ENCODE results near the gene NOL4L. TPM values are rescaled to one million over a fixed set of nuclear protein-coding genes. Genes with fewer than 3 reads are reported as not detected.
A peak's percentile ranks its signal among the peaks of the same experiment; 100 is the strongest.

Gene NOL4L
- total RNA-seq, 6 experiments from 2014 or later = 12.0 to 16.3 (median 13.2) TPM

- no peak for TF ChIP-seq CTCF (IDR thresholded peaks at IDR 0.05)
- no peak for DNase-seq
- peaks cover 2% of the 10 kb centered on the region for H3K27me3 Mint-ChIP-seq (ENCODE audit: insufficient read depth)
- no peak overlapping the region for H3K4me3 Mint-ChIP-seq
- peaks cover 57% of the 10 kb centered on the region for H3K4me1 Mint-ChIP-seq (ENCODE audit: low read depth)
- peak overlapping the region; percentile 96 for H3K27ac Mint-ChIP-seq
- H3K9me3 Mint-ChIP-seq = no peaks in the 10 kb centered on the region
- 0 out of 2 replicates have a peak, but pooled peaks cover 4% of the 10 kb centered on the region for H3K36me3 Mint-ChIP-seq (ENCODE audit: low read depth)
These were observed 108.2 kb downstream of the NOL4L start for GRCh38 chr20:32476684-32477593.

GRCh38 chr20:32474967-32475811 lies 109.9 kb downstream of the NOL4L start:
- no peaks in the 10 kb centered on the region for H3K9me3 Mint-ChIP-seq
- peaks cover 2% of the 10 kb centered on the region for H3K27me3 Mint-ChIP-seq (ENCODE audit: insufficient read depth)
- peak; percentile 91 for DNase-seq
- H3K4me1 Mint-ChIP-seq (ENCODE audit: low read depth) = peaks cover 53% of the 10 kb centered on the region
- H3K27ac Mint-ChIP-seq = peak overlapping the region; percentile 96
- TF ChIP-seq CTCF (IDR thresholded peaks at IDR 0.05) = no peak
- H3K4me3 Mint-ChIP-seq = peak overlapping the region; percentile 87
- peaks cover 11% of the 10 kb centered on the region; the same call in 1 of the 2 replicates for H3K36me3 Mint-ChIP-seq (ENCODE audit: low read depth)

- H3K27ac Mint-ChIP-seq = peak overlapping the region; percentile 96
- DNase-seq = no peak
- H3K36me3 Mint-ChIP-seq (ENCODE audit: low read depth) = peaks cover 11% of the 10 kb centered on the region; the same call in 1 of the 2 replicates
- H3K4me3 Mint-ChIP-seq = peak overlapping the region; percentile 87
- peaks cover 52% of the 10 kb centered on the region for H3K4me1 Mint-ChIP-seq (ENCODE audit: low read depth)
- no peak for TF ChIP-seq CTCF (IDR thresholded peaks at IDR 0.05)
- peaks cover 2% of the 10 kb centered on the region for H3K27me3 Mint-ChIP-seq (ENCODE audit: insufficient read depth)
- no peaks in the 10 kb centered on the region for H3K9me3 Mint-ChIP-seq
These were observed 110.5 kb downstream of the NOL4L start for GRCh38 chr20:32474717-32474966.

GRCh38 chr20:32474009-32474716 lies 111.0 kb downstream of the NOL4L start:
- peaks cover 2% of the 10 kb centered on the region for H3K27me3 Mint-ChIP-seq (ENCODE audit: insufficient read depth)
- H3K27ac Mint-ChIP-seq = peak overlapping the region; percentile 96
- H3K36me3 Mint-ChIP-seq (ENCODE audit: low read depth) = peaks cover 11% of the 10 kb centered on the region; the same call in 1 of the 2 replicates
- H3K4me1 Mint-ChIP-seq (ENCODE audit: low read depth) = peaks cover 50% of the 10 kb centered on the region
- no peaks in the 10 kb centered on the region for H3K9me3 Mint-ChIP-seq
- no peak for DNase-seq
- H3K4me3 Mint-ChIP-seq = peak overlapping the region; percentile 87
- no peak for TF ChIP-seq CTCF (IDR thresholded peaks at IDR 0.05)

All from HFFc6 (cell line).